ENCODE measurements around the gene ASPDH. TPM values are rescaled to one million over a fixed set of nuclear protein-coding genes. Genes with fewer than 3 reads are reported as not detected.

The ASPDH gene
- total RNA-seq, 1 experiment from 2014 or later = not detected

DNA sequence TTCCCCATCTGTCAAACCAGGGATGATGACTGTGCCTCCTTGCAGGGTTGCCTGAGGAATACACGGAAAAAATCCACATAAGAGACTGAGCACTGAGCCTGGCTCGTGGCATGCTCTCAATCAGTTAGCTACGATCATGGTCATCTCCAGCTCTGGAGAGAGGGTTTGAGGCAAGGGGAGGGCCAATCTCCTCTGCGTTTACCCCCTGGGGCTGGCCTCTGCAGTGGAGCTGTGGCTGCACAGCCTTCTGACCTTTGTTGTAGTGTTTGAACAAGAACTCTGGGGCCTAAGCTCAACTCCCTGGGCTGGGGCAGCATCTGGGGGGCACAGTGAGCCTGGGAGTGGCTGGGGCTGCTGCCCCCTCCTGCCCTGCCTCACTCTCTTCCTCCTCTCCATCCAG lies 48.6 kb upstream of the ASPDH start:
- Histone ChIP-seq H3K56ac (ENCODE audit: insufficient read length, low read depth, low read length) (no peak overlapping the region), H2BK120ac (ENCODE audit: low read depth, low read length, poor library complexity, severe bottlenecking) (no peak overlapping the region), H3T11ph (ENCODE audit: low read length) (no peak overlapping the region), H3K23me2 (ENCODE audit: insufficient read length, low read depth, low read length, poor library complexity, severe bottlenecking) (peaks cover 9% of the 10 kb centered on the region), H3K27me3 (ENCODE audit: insufficient read depth, low read length) (peaks cover 24% of the 10 kb centered on the region; the same call in 1 of the 2 replicates), H3K27ac (ENCODE audit: insufficient read length, low read depth, low read length) (no peak overlapping the region), H4K91ac (ENCODE audit: insufficient read length, low read depth, low read length) (no peak overlapping the region), H3K4me1 (ENCODE audit: insufficient read depth, low read length) (no peaks in the 10 kb centered on the region; the same call in 1 of the 2 replicates), H2BK5ac (ENCODE audit: insufficient read length, low read length) (no peak overlapping the region), H2AK5ac (ENCODE audit: insufficient read length, low read length) (no peak overlapping the region), H2BK15ac (ENCODE audit: low read depth, low read length) (no peak overlapping the region), H3K4me2 (ENCODE audit: insufficient read depth, insufficient read length, low read length) (no peak overlapping the region), H3K9me3 (ENCODE audit: control insufficient read depth, low read depth, low read length) (no peaks in the 10 kb centered on the region), H2BK12ac (ENCODE audit: insufficient read length, low read depth, low read length) (no peak overlapping the region), H3K79me2 (ENCODE audit: insufficient read depth, low read length) (no peaks in the 10 kb centered on the region), H3K79me1 (ENCODE audit: insufficient read depth, low read depth, low read length, poor library complexity, severe bottlenecking) (no peaks in the 10 kb centered on the region), H3K4ac (ENCODE audit: low read depth, low read length) (no peak overlapping the region), H3K18ac (ENCODE audit: insufficient read length, low read depth, low read length) (no peak overlapping the region), H4K20me1 (ENCODE audit: control insufficient read depth, insufficient read depth, insufficient read length) (peaks cover 2% of the 10 kb centered on the region), H2AFZ (ENCODE audit: low read length) (no peak overlapping the region), H3K23ac (ENCODE audit: insufficient read length, low read depth, low read length) (no peak overlapping the region), H2BK20ac (ENCODE audit: low read depth, low read length, poor library complexity, severe bottlenecking) (no peak overlapping the region), H4K5ac (ENCODE audit: insufficient read length, low read depth, low read length) (no peak overlapping the region), H3K9ac (ENCODE audit: extremely low read depth, insufficient read length, low read length) (no peak overlapping the region), H3K14ac (ENCODE audit: insufficient read depth, low read length) (no peak overlapping the region), H4K8ac (replicated peaks; ENCODE audit: insufficient read length, low read depth, low read length) (no peak overlapping the region)
- H3K4me3 Mint-ChIP-seq = no peak overlapping the region
- H3K27ac Mint-ChIP-seq = no peak overlapping the region
- H3K4me1 Mint-ChIP-seq = peaks cover 24 to 47% of the 10 kb centered on the region in 2 experiments
- DNase-seq = no peak
- H3K36me3 Mint-ChIP-seq (ENCODE audit: insufficient read depth in 1 of 3, low read depth in 3 of 3) = no peaks in the 10 kb centered on the region; a peak in 3 of 7 replicates
- TF ChIP-seq, protein P1, sequence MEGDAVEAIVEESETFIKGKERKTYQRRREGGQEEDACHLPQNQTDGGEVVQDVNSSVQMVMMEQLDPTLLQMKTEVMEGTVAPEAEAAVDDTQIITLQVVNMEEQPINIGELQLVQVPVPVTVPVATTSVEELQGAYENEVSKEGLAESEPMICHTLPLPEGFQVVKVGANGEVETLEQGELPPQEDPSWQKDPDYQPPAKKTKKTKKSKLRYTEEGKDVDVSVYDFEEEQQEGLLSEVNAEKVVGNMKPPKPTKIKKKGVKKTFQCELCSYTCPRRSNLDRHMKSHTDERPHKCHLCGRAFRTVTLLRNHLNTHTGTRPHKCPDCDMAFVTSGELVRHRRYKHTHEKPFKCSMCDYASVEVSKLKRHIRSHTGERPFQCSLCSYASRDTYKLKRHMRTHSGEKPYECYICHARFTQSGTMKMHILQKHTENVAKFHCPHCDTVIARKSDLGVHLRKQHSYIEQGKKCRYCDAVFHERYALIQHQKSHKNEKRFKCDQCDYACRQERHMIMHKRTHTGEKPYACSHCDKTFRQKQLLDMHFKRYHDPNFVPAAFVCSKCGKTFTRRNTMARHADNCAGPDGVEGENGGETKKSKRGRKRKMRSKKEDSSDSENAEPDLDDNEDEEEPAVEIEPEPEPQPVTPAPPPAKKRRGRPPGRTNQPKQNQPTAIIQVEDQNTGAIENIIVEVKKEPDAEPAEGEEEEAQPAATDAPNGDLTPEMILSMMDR (conservative IDR thresholded peaks at IDR 0.05) = no peak
- WGBS (ENCODE audit: extremely low coverage, insufficient read length, low lambda C conversion rate) = no CpG with 5 or more reads among the region's 4 CpGs
- H3K27me3 Mint-ChIP-seq (ENCODE audit: low read depth) = peaks cover 96% of the 10 kb centered on the region
- peaks cover 0 to 3% of the 10 kb centered on the region in 2 experiments; a peak in 3 of 5 replicates for H3K9me3 Mint-ChIP-seq
